Measurements from ENCODE around the gene TMEM234. TPM values are rescaled to one million over a fixed set of nuclear protein-coding genes. Genes with fewer than 3 reads are reported as not detected.

TMEM234 gene
- total and polyA plus RNA-seq, 8 donors = 19.3 to 24.8 (median 21.6) TPM

DNA sequence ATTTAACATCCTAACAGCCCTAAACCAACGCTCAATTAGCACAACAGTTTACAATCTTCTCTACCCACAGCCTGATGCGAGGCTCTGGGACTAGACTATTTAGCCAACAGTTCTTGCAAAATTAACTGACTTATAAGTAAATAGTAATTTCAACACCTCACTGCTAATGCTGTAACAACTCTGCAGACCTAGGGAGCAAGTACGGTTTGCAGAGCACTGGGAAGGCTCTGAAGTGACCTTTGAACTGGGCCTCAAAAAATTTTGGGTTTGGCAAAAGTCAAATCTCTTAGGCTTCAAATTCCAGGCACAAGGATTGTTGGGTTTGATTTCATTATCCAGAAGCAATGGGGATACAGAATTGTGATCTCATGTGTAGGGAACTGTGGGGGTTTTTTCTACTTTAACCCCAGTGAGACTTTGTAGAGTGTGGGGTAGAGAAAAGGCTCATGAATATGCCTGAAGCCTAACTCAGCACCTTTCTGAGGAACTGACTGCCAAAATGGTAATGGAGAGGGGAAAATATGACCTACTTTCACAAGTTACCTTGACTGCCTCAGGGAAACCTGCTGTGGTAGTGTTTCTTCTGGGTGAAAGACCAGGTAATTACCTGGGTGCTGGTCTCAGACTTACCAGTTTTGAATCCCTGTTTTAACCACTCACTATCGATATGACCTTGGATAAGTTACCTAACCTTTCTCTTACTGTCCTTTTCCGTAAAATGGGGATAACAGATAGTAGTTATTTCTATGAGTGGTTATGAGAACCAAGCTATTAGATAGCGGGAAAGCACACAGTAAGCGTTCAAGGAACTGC, 43.6 kb downstream of the TMEM234 start:
- intact Hi-C loops (cut with DNase I) = no loop called here
- ATAC-seq = no peak
- Histone ChIP-seq H3K27me3 (no peaks in the 10 kb centered on the region), H3K9me3 (no peaks in the 10 kb centered on the region), H3K36me3 (peaks cover 0 to 27% of the 10 kb centered on the region in 2 donors), H3K4me3 (peak overlapping the region in 1 of 2 donors; percentile 80), H3K27ac (peak overlapping the region; percentile 94 to 95), H3K4me1 (peaks cover 21 to 45% of the 10 kb centered on the region in 2 donors)
- no peak for DNase-seq
- TF ChIP-seq, protein P1, sequence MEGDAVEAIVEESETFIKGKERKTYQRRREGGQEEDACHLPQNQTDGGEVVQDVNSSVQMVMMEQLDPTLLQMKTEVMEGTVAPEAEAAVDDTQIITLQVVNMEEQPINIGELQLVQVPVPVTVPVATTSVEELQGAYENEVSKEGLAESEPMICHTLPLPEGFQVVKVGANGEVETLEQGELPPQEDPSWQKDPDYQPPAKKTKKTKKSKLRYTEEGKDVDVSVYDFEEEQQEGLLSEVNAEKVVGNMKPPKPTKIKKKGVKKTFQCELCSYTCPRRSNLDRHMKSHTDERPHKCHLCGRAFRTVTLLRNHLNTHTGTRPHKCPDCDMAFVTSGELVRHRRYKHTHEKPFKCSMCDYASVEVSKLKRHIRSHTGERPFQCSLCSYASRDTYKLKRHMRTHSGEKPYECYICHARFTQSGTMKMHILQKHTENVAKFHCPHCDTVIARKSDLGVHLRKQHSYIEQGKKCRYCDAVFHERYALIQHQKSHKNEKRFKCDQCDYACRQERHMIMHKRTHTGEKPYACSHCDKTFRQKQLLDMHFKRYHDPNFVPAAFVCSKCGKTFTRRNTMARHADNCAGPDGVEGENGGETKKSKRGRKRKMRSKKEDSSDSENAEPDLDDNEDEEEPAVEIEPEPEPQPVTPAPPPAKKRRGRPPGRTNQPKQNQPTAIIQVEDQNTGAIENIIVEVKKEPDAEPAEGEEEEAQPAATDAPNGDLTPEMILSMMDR (IDR thresholded peaks at IDR 0.05) = no peak

DNA sequence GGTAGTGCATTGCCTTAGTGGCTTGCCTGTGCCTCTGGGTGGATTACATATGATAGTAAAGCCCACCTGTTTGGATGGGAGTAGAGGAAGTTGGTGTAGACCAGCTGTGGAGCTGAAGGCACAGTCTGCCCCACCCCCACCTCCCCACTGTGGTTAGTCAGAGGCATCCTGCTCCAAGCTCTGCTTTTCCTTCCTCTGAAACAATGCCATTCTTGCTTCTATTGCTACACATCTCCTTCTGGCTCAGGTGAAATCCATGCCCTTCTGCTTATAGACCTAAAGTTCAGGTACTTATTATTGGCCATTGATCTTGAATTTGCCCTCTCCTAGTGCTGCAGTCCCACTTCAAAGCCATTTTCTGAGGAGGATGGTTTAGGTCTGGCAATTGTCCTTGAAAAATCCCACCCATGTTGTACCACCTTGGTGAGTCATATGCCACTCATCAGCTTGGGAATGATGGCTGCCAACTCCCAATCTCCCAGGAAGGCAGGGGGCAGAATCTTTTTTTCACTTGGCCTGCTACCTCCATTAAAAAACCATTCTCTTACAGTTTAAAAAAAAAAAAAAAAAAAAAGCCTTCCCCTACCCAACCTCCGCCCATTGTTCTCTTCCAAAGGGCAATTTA, 49.4 kb downstream of the TMEM234 start:
- H3K4me1 ChIP-seq = no peaks in the 10 kb centered on the region
- DNase-seq (no peak), ATAC-seq (no peak)
- no peaks in the 10 kb centered on the region for H3K9me3 ChIP-seq
- H3K4me3 ChIP-seq = no peak overlapping the region
- intact Hi-C loops (cut with DNase I) = no loop called here
- TF ChIP-seq, protein P1 (IDR thresholded peaks at IDR 0.05) = no peak
- H3K27me3 ChIP-seq = no peaks in the 10 kb centered on the region
- peaks cover 0 to 64% of the 10 kb centered on the region in 2 donors for H3K36me3 ChIP-seq
- no peak overlapping the region for H3K27ac ChIP-seq

DNA sequence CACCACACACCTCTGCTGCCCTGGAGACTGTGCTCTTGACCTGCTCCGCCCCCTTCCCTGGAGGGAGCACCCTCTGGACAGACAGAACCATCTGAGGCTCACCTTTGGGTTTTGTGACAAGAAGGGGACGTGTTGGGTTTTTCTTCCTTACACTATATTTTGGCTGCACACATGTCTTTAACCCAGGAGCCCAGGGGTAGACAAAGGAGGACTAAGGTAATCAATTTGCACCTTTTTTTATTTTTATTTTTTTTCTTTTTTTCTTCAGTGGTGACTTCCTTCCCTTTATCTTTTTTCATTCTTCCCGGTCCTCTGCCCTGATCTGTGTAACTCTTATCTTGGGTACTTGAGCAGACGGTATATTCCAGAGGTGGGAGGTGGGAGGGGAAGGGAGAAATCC, 51.2 kb downstream of the TMEM234 start:
- no peaks in the 10 kb centered on the region for H3K27me3 ChIP-seq
- no peaks in the 10 kb centered on the region for H3K9me3 ChIP-seq
- TF ChIP-seq, protein P1 (IDR thresholded peaks at IDR 0.05) = no peak
- DNase-seq = no peak
- H3K36me3 ChIP-seq = peaks cover 0 to 81% of the 10 kb centered on the region in 2 donors
- ATAC-seq = no peak
- H3K27ac ChIP-seq = no peak overlapping the region
- intact Hi-C loops (cut with DNase I) = no loop called here
- no peaks in the 10 kb centered on the region for H3K4me1 ChIP-seq
- H3K4me3 ChIP-seq = no peak overlapping the region

Other genes with a start within 250 kb of the TMEM234 start
- 10 to 100 TPM; 87.2 to 95.7 TPM for gene KHDRBS1, start 208.5 kb downstream of the TMEM234 start, total RNA-seq
- gene KHDRBS1, start 208.5 kb downstream of the TMEM234 start, polyA plus RNA-seq (ENCODE audit: insufficient read length in 6 of 6) = 100 to 1,000 TPM; 213 to 261 (median 222) TPM
- gene TMEM39B, start 149.4 kb downstream of the TMEM234 start, total RNA-seq = 10 to 100 TPM; 16.5 to 22.6 TPM
- 10 to 100 TPM; 23.1 to 26.4 (median 24.6) TPM for gene TMEM39B, start 149.4 kb downstream of the TMEM234 start, polyA plus RNA-seq (ENCODE audit: insufficient read length in 6 of 6)
- gene KPNA6, start 114.3 kb downstream of the TMEM234 start, total RNA-seq = 10 to 100 TPM; 70.2 to 73.2 TPM
- gene KPNA6, start 114.3 kb downstream of the TMEM234 start, polyA plus RNA-seq (ENCODE audit: insufficient read length in 6 of 6) = 10 to 100 TPM; 30.6 to 37.5 (median 34.6) TPM
- 10 to 100 TPM; 54.0 to 56.4 TPM for gene TXLNA, start 42.7 kb downstream of the TMEM234 start, total RNA-seq
- 10 to 100 TPM; 39.8 to 51.4 (median 44.6) TPM for gene TXLNA, start 42.7 kb downstream of the TMEM234 start, polyA plus RNA-seq (ENCODE audit: insufficient read length in 6 of 6)
- gene CCDC28B, start 21.8 kb downstream of the TMEM234 start, total RNA-seq = 1 to 10 TPM; 7.2 to 9.0 TPM
- gene CCDC28B, start 21.8 kb downstream of the TMEM234 start, polyA plus RNA-seq (ENCODE audit: insufficient read length in 6 of 6) = 10 to 100 TPM; 20.9 to 31.5 (median 25.5) TPM
- 1 to 10 TPM; 1.9 to 2.3 TPM for gene IQCC, start 16.7 kb downstream of the TMEM234 start, total RNA-seq
- gene IQCC, start 16.7 kb downstream of the TMEM234 start, polyA plus RNA-seq (ENCODE audit: insufficient read length in 6 of 6) = 1 to 10 TPM; 7.7 to 8.7 (median 8.3) TPM
- gene DCDC2B, start 13.3 kb downstream of the TMEM234 start, total RNA-seq = 1 to 10 TPM in 1 of 2 donors, not detected in 1; 2.3 TPM
- 1 to 10 TPM; 1.6 to 3.8 (median 2.9) TPM for gene DCDC2B, start 13.3 kb downstream of the TMEM234 start, polyA plus RNA-seq (ENCODE audit: insufficient read length in 6 of 6)
- 100 to 1,000 TPM; 118 to 172 TPM for gene EIF3I, start 54 bp upstream of the TMEM234 start, total RNA-seq
- gene EIF3I, start 54 bp upstream of the TMEM234 start, polyA plus RNA-seq (ENCODE audit: insufficient read length in 6 of 6) = 100 to 1,000 TPM; 156 to 182 (median 178) TPM
- gene FAM167B, start 24.9 kb upstream of the TMEM234 start, total RNA-seq = 10 to 100 TPM; 15.2 to 16.8 TPM
- gene FAM167B, start 24.9 kb upstream of the TMEM234 start, polyA plus RNA-seq (ENCODE audit: insufficient read length in 6 of 6) = 1 to 10 TPM; 3.7 to 7.1 (median 4.6) TPM
- 1 to 10 TPM; 3.3 to 8.8 TPM for gene LCK, start 28.9 kb upstream of the TMEM234 start, total RNA-seq
- gene LCK, start 28.9 kb upstream of the TMEM234 start, polyA plus RNA-seq (ENCODE audit: insufficient read length in 6 of 6) = 1 to 10 TPM in 5 of 6 donors, under 1 TPM in 1; 0.95 to 2.1 (median 1.5) TPM
- 10 to 100 TPM; 61.8 to 72.7 TPM for gene HDAC1, start 69.7 kb upstream of the TMEM234 start, total RNA-seq
- gene HDAC1, start 69.7 kb upstream of the TMEM234 start, polyA plus RNA-seq (ENCODE audit: insufficient read length in 6 of 6) = 100 to 1,000 TPM; 146 to 193 (median 167) TPM
- 10 to 100 TPM; 33.1 to 58.3 TPM for gene MARCKSL1, start 113.9 kb upstream of the TMEM234 start, total RNA-seq
- gene MARCKSL1, start 113.9 kb upstream of the TMEM234 start, polyA plus RNA-seq (ENCODE audit: insufficient read length in 6 of 6) = 100 to 1,000 TPM; 364 to 478 (median 430) TPM
- gene FAM229A, start 140.1 kb upstream of the TMEM234 start, total RNA-seq = 1 to 10 TPM; 4.4 to 5.7 TPM
- 10 to 100 TPM in 1 of 6 donors, 1 to 10 TPM in 5; 5.5 to 14.0 (median 8.4) TPM for gene FAM229A, start 140.1 kb upstream of the TMEM234 start, polyA plus RNA-seq (ENCODE audit: insufficient read length in 6 of 6)
- 1 to 10 TPM; 1.8 TPM for gene TSSK3, start 140.2 kb upstream of the TMEM234 start, total RNA-seq
- 1 to 10 TPM; 2.8 to 7.8 (median 5.0) TPM for gene TSSK3, start 140.2 kb upstream of the TMEM234 start, polyA plus RNA-seq (ENCODE audit: insufficient read length in 6 of 6)
- gene BSDC1, start 172.1 kb upstream of the TMEM234 start, total RNA-seq = 10 to 100 TPM; 51.2 to 64.8 TPM
- gene BSDC1, start 172.1 kb upstream of the TMEM234 start, polyA plus RNA-seq (ENCODE audit: insufficient read length in 6 of 6) = 10 to 100 TPM; 50.6 to 61.1 (median 57.9) TPM
- gene ZBTB8B, start 242.7 kb upstream of the TMEM234 start, total RNA-seq = under 1 TPM; 0.03 TPM
- 1 to 10 TPM; 1.3 to 2.0 (median 1.6) TPM for gene ZBTB8B, start 242.7 kb upstream of the TMEM234 start, polyA plus RNA-seq (ENCODE audit: insufficient read length in 6 of 6)